ENCODE data around the gene QPCT. TPM values are rescaled to one million over a fixed set of nuclear protein-coding genes. Genes with fewer than 3 reads are reported as not detected.

Gene QPCT
- total RNA-seq, 1 experiment from 2014 or later = not detected

- no peak overlapping the region for H4K91ac ChIP-seq (ENCODE audit: insufficient read length, low read depth, low read length)
- H4K8ac ChIP-seq (replicated peaks; ENCODE audit: insufficient read length, low read depth, low read length) = no peak overlapping the region
- peaks cover 8% of the 10 kb centered on the region for H3K4me1 ChIP-seq (ENCODE audit: insufficient read depth, low read length)
- no peak overlapping the region for H2AFZ ChIP-seq (ENCODE audit: low read length)
- H2BK5ac ChIP-seq (ENCODE audit: insufficient read length, low read length) = no peak overlapping the region
- no peak overlapping the region for H3K4ac ChIP-seq (ENCODE audit: low read depth, low read length)
- H3K4me2 ChIP-seq (ENCODE audit: insufficient read depth, insufficient read length, low read length) = no peak overlapping the region
- H3T11ph ChIP-seq (ENCODE audit: low read length) = no peak overlapping the region
- H3K14ac ChIP-seq (ENCODE audit: insufficient read depth, low read length) = no peak overlapping the region; the same call in 1 of the 2 replicates
- H3K18ac ChIP-seq (ENCODE audit: insufficient read length, low read depth, low read length) = no peak overlapping the region
- no peak overlapping the region for H2BK20ac ChIP-seq (ENCODE audit: low read depth, low read length, poor library complexity, severe bottlenecking)
- no CpG with 5 or more reads among the region's 3 CpGs for WGBS (ENCODE audit: extremely low coverage, insufficient read length, low lambda C conversion rate)
- H3K9me3 ChIP-seq (ENCODE audit: control insufficient read depth, low read depth, low read length) = no peaks in the 10 kb centered on the region
- no peak overlapping the region for H3K4me3 Mint-ChIP-seq
- H3K9ac ChIP-seq (ENCODE audit: extremely low read depth, insufficient read length, low read length) = no peak overlapping the region
- H2BK120ac ChIP-seq (ENCODE audit: low read depth, low read length, poor library complexity, severe bottlenecking) = no peak overlapping the region
- H3K27me3 Mint-ChIP-seq (ENCODE audit: low read depth) = no peaks in the 10 kb centered on the region
- no peak overlapping the region for H3K56ac ChIP-seq (ENCODE audit: insufficient read length, low read depth, low read length)
- peaks cover 51 to 54% of the 10 kb centered on the region in 2 experiments for H3K4me1 Mint-ChIP-seq
- no peak overlapping the region for H3K27ac ChIP-seq (ENCODE audit: insufficient read length, low read depth, low read length)
- H3K23me2 ChIP-seq (ENCODE audit: insufficient read length, low read depth, low read length, poor library complexity, severe bottlenecking) = no peaks in the 10 kb centered on the region
- H3K23ac ChIP-seq (ENCODE audit: insufficient read length, low read depth, low read length) = no peak overlapping the region
- no peak for TF ChIP-seq CTCF (conservative IDR thresholded peaks at IDR 0.05)
- H4K5ac ChIP-seq (ENCODE audit: insufficient read length, low read depth, low read length) = no peak overlapping the region
- peaks cover 0 to 6% (median 4%) of the 10 kb centered on the region in 3 experiments; a peak in 4 of 7 replicates for H3K36me3 Mint-ChIP-seq (ENCODE audit: insufficient read depth in 1 of 3, low read depth in 3 of 3)
- no peak for DNase-seq
- H3K79me2 ChIP-seq (ENCODE audit: insufficient read depth, low read length) = peaks cover 15% of the 10 kb centered on the region
- no peak overlapping the region for H2AK5ac ChIP-seq (ENCODE audit: insufficient read length, low read length)
- no peak overlapping the region for H2BK12ac ChIP-seq (ENCODE audit: insufficient read length, low read depth, low read length)
- no peaks in the 10 kb centered on the region for H3K27me3 ChIP-seq (ENCODE audit: insufficient read depth, low read length)
- H3K27ac Mint-ChIP-seq = peak overlapping the region in 1 of 3 experiments; percentile 24; a peak in 2 of 7 replicates
- no peak overlapping the region for H2BK15ac ChIP-seq (ENCODE audit: low read depth, low read length)
- H3K9me3 Mint-ChIP-seq = no peaks in the 10 kb centered on the region
- peaks cover 3% of the 10 kb centered on the region for H3K79me1 ChIP-seq (ENCODE audit: insufficient read depth, low read depth, low read length, poor library complexity, severe bottlenecking)
- no peaks in the 10 kb centered on the region for H4K20me1 ChIP-seq (ENCODE audit: control insufficient read depth, insufficient read depth, insufficient read length)
These were observed 29.1 kb upstream of the QPCT start for GRCh38 chr2:37315364-37315763.

Measured in H9 (cell line).